ENCODE measurements around the gene TNFSF15.

TNFSF15 gene

DNA sequence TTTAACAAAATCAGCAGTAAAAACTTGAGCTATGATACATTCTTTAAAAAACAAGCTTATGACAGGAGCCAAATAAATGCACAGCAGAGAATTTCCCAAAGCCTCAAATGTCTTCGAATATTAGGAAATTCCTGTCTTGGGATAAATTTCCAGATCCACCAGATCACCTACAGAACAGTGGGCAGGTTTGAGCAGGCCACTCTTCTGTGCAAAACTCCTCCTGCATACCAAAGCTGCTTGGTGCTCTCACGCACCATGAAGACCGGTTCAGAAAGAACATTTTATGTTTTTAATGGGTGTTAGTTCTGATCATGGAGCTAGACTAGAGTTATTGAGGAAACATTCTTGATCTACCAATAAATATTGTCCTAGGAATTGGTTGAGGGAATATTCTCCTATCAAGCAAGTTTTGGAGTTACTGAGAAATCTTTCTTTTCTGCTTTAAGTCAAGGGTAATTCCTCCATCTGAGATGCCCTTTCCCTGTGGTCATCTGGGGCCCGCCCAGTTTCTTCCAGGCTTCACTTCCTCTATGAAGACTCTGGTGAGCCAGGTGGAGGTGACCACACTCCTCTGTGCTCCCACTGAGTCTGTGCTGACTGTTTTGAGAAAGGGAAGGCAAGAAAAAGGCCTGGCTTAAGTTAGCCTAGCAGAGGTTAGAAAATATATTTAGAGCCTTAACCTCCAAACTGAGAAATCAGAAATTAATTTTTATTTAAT lies 17.9 kb downstream of the TNFSF15 start:
- no peak for FAIRE-seq
- TF ChIP-seq POLR2A (IDR thresholded peaks at IDR 0.05; ENCODE audit: low read depth, low read length), result no peak
- DNase-seq (ENCODE audit: insufficient read length, low spot score), result no peak

DNA sequence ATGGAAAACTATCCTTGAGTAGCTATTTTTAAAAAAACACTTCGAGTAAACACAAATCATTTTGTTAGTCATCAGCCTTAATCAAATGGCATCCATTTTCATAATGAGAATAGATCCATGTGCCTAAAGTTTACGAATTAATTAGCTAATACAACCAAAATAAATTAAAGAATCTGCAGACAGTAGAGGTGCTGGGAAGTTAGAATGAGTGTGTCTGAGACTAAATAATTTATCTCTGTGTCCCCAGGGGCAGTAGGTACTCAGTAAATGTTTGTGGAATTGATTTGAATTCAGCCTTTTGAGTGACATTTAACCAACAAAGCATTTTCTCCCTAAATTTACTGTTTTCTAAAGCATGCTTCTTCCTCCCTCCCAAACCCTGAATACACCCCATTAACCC lies 18.6 kb downstream of the TNFSF15 start:
- FAIRE-seq, result no peak
- DNase-seq (ENCODE audit: insufficient read length, low spot score), result no peak
- no peak for TF ChIP-seq POLR2A (IDR thresholded peaks at IDR 0.05; ENCODE audit: low read depth, low read length)

DNA sequence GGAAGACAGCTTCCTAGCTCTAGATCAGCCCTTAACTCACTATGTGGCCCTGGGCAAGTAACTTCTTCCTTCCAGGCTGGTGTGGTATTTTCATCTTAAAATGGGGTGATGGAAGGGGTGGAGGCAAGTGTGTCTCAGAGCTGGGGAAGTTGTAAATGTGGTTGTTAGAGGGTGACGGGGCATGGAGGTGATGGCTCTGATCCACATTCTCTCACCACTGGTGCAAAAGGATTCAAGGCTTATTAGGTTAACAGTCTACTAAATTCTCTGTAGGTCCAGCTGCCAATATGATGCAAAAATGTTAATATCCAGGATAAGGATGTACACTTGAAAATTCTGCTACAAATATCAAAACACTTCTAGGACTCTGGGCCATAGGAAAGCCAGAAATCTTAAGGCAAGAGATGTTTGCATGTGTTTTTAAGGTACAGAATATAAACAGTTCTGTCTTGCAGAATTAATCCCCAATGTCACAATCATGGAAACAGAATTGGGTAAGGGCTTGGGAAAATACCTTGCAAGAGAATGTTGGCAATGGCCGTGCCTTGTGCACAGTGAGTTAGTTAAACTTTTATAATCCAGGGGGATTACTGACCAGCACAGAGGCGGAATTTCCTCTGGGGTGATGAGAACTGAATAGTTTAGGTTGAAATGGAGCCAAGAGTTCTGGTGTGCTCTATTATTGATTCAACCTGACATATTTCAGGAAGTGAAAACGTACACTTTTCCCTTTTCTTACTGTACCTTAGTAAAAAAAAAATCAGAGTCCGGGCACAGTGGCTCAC lies 19.8 kb downstream of the TNFSF15 start:
- no peak for FAIRE-seq
- DNase-seq (ENCODE audit: insufficient read length, low spot score), result no peak
- no peak for TF ChIP-seq POLR2A (IDR thresholded peaks at IDR 0.05; ENCODE audit: low read depth, low read length)

DNA sequence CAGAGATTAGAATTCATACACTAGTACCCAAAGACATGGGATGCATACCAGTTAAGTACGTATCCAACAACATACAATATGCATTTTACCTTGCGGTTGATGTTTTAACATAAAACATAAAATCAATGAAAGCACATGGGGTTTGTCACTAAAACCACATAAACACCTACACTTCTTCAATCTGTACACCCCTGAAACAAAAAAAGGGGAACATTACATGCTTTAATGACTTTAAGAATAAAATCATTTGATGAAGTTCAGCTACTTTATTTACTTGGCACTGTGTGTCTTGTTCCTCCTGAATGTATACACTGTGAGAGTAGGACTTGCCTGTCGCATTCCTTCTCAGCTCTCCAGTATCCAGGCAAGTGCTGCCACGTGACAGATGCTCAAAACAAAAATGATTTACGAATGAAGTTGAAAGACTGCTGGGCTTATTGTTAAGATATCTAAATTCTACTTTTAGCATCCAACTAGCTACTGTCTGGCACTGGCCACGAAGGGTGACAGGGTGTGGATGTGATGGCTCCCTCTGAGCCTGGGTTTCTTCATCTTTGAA lies 21.0 kb downstream of the TNFSF15 start:
- no peak for FAIRE-seq

DNA sequence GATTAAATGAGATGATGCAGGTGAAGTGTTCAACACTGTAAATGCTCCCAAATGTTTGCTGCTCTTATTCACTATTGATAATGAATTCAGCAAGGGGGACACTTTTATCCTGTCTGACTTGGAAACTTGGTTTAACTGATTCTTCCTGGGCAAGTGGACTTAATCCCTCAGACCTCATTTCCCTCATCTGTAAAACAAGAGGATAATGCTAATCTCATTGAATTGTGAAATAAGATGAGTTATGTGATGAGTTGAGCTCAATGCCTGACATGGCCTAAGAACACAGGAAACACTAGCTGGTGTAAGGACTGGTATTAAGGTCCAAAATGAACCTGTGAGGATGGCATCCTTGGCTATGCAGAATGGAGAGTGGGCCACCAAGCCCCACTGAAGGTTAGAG lies 23.3 kb downstream of the TNFSF15 start:
- no peak for DNase-seq (ENCODE audit: insufficient read length, low spot score)
- no peak for TF ChIP-seq POLR2A (IDR thresholded peaks at IDR 0.05; ENCODE audit: low read depth, low read length)
- FAIRE-seq, result no peak

More for the DNA sequence above, 21.0 kb downstream of the TNFSF15 start:
- no peak for DNase-seq (ENCODE audit: insufficient read length, low spot score)
- TF ChIP-seq POLR2A (IDR thresholded peaks at IDR 0.05; ENCODE audit: low read depth, low read length), result no peak

DNA sequence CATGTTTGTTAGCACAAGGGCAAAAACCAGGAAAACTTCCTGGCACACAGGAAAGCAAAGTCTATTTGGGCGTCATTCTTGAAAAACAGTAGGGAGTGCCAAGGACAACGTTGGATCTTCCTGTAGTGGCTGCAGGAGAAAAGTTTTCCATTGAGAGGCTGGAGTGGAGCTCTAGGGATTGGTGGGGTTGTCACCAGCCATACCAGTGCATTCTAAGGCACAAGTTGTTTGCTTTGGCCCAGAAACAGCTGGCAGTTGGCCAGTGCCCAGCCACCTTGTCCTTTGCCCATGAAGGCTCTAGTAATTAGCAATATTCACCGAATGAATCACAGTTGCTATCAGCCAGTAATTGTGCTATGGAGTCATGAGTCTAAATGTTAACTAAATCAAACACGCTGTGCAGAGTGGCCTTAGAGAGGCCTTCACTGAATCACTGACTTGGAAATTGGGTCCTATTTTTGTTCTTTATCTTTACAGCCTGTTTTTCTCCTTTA lies 26.4 kb downstream of the TNFSF15 start:
- FAIRE-seq (no peak), DNase-seq (ENCODE audit: insufficient read length, low spot score) (no peak)
- no peak for TF ChIP-seq POLR2A (IDR thresholded peaks at IDR 0.05; ENCODE audit: low read depth, low read length)

DNA sequence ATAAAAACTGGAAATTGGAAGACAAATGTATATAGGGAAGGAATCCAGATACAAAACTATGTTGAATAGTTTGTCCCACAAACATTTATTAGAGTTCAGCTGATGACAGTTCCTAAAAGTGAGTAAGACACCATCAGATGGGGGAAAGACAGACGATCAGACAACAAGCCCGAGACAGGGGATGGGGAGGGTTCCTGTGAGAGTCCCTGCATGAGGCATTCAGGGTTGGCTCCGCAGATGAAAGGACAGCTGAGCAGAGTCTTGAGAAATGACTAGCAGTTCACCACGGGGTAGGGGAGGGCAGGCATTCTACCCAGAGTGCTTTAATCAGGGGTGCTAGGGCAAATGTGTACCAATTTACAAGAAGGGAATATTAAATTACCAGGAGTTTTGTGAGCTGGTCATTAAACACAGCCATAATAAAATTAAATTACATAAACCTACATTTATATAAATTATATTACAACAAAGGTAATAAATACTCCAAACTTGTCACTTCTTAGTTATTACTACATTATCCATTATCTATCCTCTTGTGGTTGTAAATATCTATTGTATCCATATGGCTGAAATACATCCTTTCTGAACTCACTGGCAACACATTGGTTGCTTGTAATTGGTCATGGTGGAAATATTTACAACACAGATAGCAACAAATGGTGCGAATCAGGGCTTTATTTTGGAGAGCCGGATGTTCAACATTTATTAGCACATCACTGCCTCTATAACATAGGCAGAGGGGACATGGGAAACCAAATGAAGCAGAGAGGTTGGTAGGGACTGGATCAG lies 27.8 kb downstream of the TNFSF15 start:
- FAIRE-seq, result no peak
- TF ChIP-seq POLR2A (IDR thresholded peaks at IDR 0.05; ENCODE audit: low read depth, low read length), result no peak
- DNase-seq (ENCODE audit: insufficient read length, low spot score), result no peak

DNA sequence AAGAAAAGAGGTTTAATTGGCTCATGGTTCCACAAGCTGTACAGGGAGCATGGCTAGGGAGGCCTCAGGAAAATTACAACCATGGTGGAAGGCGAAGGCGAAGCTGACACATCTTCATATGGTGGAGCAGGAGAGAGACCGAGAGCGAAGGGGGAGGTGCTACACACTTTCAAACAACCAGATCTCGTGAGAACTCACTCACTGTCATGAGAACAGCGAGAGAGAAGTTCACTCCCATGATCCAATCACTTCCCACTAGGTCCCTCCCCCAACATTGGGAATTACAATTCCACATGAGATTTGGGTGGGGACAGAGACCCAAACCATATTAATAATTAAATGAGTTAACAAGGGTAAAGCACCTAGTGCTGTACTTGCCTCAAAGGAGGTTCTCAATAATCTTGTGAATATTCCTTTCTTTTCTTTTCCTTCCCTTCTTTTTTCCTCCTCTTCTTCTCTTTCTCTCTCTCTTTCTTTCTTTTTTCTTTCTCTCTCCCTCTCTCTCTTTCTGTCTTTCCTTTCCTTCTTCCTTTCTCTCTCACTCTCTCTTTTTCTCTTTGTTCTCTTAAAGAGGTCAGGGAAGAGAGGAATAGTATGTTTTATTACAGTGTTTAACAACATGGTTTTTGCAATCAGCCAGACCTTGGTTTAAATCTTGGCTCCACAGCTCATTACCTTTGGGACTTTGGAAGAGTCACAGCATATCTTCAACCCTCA lies 29.0 kb downstream of the TNFSF15 start:
- no peak for TF ChIP-seq POLR2A (IDR thresholded peaks at IDR 0.05; ENCODE audit: low read depth, low read length)
- FAIRE-seq (no peak), DNase-seq (ENCODE audit: insufficient read length, low spot score) (no peak)

DNA sequence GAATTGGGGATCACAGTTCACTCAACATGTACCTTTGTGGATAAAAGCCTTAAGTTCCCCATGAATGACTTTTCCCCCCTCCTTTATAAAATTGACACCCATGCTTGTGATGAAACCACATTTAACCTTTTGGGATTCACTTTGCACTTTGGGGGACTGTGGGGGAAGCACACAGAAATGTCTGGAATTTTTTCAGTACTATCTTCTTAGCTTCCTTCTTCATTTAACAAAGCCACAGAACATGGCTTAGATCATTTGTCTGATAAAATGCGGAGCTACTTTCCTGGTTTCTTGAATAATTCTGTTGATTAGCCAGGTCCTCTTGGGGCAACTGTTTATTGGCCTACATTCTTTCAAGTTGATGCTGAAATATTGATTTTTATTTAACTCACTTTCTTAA lies 29.9 kb downstream of the TNFSF15 start:
- no peak for TF ChIP-seq POLR2A (IDR thresholded peaks at IDR 0.05; ENCODE audit: low read depth, low read length)
- DNase-seq (ENCODE audit: insufficient read length, low spot score), result no peak
- FAIRE-seq, result no peak

DNA sequence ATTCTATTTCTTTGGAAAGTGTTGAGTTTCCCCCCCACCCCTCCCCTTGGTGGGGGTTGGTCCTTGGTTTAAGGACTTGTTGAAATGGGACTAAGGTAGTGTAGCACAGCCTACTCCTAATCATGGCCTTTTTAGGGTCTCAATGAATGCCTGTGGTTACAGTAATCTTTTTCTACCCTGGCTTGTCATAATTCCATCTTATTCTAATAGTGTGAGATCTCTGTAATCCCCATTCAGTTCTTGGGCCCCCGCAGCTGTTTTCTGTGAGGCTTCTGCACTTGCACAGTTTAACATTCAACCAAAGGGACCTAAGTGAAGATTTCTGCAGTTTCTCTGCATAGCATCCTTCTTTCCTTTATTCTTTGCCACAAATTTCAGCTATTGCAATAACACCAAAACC lies 30.7 kb downstream of the TNFSF15 start:
- DNase-seq (ENCODE audit: insufficient read length, low spot score), result no peak
- no peak for TF ChIP-seq POLR2A (IDR thresholded peaks at IDR 0.05; ENCODE audit: low read depth, low read length)
- FAIRE-seq, result no peak

DNA sequence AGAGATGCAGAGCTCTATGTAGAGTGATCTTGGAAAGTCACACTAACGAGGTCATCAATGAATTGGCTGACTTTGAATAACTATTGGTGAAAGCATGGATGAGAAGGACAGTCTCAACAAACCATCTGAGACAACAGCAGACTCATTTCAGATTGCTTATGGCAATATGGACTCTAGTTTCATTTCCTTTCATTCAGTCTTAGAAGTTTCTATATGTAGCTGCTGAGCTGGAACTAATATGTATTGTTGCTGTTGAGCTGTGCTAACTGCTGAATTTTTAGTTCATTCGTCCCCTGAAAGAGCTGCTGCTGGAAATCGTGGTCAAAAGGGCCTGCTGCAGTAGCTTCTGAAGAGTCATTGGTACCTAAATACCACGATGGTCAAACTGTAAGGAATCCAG lies 31.3 kb downstream of the TNFSF15 start:
- DNase-seq (ENCODE audit: insufficient read length, low spot score) (no peak), FAIRE-seq (no peak)
- no peak for TF ChIP-seq POLR2A (IDR thresholded peaks at IDR 0.05; ENCODE audit: low read depth, low read length)

DNA sequence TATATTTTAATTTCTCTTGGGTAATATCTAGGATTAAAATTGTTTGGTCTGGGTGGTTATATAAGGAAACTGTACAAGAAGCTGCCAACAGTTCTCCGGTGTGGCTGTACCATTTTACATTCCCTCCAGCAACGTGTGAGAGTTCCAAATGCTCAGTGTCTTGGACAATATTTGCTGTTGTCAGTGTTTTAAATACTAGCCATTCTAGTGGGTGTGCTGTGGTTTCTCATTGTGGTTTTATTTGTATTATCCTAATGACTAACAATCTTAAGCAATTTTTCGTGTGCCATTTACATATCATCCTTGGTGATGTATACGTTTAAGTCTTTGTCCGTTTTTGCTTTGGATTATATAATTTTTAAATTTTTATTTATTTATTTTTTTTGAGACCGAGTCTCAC lies 34.0 kb downstream of the TNFSF15 start:
- no peak for DNase-seq (ENCODE audit: insufficient read length, low spot score)
- no peak for TF ChIP-seq POLR2A (IDR thresholded peaks at IDR 0.05; ENCODE audit: low read depth, low read length)
- no peak for FAIRE-seq

DNA sequence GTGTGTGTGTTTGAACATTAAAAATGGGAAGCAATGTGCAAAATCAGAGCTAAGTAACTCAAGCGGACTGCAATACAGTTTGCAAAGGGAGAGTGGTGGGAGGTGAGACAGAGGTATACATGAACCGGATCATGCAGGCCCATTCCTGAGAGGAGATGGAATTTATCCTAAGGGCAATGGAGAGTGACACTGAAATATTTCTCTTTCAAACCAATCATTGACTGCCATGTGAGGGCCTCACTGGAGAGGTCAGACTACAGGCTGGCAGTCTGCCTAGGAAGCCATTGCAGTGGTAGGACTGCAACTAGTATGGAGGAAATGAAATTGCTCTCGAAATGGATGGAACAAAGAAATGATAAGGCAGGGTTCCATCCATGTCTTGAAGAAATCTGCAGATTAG lies 34.8 kb downstream of the TNFSF15 start:
- DNase-seq (ENCODE audit: insufficient read length, low spot score), result no peak
- no peak for FAIRE-seq
- no peak for TF ChIP-seq POLR2A (IDR thresholded peaks at IDR 0.05; ENCODE audit: low read depth, low read length)

Data from H54 (cell line).